GM19238 (cell line): Measurements from ENCODE around the gene GAP43.

Experiments
- DNase-seq: peaks from one replicate; pipeline ENCODE4 v3.0.0; 2011; ENCODE audit warnings: low spot score; ENCODE audit not compliant: insufficient read length

Gene GAP43

GRCh38 chr3:115627180-115628074 lies 4.1 kb downstream of the GAP43 start:
- no peak for DNase-seq

- DNase-seq = no peak
These were observed 4.7 kb downstream of the GAP43 start for GRCh38 chr3:115628075-115628412.

DNA sequence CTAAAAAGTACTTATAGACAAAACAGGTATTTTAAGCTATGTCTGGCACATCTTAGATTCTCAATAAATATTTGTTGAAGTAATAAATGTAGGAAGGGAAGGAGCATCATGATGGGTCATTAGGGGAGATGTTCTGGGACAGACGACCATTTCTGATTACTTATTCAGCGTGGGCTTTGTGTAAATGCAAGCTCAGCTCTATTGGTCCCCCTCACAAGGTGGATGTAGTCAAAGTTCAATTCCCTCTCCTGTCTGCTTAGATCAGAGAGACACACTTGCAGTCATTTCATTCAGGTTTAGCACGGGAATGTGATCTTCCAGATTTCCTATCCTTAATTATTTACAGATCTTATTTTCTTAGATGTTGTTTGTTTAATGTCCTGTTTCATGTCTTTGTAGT lies 7.5 kb downstream of the GAP43 start:
- no peak for DNase-seq

GRCh38 chr3:115632026-115632425 lies 8.7 kb downstream of the GAP43 start:
- DNase-seq = no peak

DNA sequence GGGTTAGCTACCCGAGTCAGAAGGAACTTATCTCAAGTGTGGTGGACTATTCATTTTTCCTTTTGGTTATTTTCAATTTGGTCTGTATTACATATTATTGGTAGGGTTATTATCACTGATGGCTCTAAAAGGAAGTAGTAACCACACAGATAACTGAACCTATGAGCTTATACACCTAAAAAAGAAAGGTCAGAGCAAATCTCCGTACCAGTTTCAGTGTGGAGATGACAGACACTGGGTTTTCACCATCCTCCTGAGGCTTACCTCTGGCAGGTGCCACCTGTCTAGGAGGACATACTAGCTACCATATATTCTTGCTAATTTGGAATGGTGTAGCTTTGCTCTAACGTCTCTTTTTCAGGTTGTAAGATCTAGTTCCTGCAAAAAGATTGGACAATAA lies 10.2 kb downstream of the GAP43 start:
- no peak for DNase-seq

DNA sequence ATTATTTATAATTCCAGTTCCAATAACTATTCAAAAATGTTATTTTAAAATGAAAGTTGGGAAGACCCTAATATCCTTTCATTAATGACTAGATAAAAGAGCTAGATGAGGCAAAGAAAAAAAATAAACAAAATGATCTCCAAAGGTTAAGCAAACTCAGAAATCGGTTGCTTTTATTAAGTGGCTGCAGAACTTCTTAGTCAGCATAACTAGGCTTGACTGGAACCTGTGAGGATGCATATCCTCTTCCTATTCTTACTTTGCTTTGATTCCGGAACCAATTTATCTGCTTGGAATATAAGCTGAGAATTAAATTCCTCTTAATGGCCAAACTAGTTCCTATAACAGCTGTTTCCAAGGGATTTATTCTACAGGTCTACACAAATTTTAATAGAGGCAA lies 10.7 kb downstream of the GAP43 start:
- DNase-seq = no peak

- DNase-seq = no peak
These were observed 12.1 kb downstream of the GAP43 start for GRCh38 chr3:115635406-115635805.

DNA sequence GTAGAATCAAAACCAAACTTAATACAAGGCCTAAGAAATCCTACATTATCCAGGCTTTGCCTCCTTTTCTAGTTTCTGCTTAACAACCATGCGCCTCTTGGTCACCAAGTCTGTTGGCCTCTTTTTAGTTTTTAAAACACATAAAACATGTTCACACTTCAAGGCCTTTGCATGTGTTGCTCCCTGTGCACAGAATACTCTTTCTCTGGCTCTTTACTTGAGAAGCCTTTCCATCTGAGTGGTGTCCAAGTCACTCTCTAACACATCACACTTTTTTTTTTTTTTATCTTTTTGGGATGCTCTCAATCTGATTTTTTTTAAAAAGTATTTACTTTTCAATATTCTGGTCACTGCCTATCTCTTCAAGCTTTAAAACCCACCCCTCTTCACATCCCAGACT lies 14.9 kb downstream of the GAP43 start:
- DNase-seq = no peak

GRCh38 chr3:115638991-115639390 lies 15.7 kb downstream of the GAP43 start:
- DNase-seq = no peak

DNA sequence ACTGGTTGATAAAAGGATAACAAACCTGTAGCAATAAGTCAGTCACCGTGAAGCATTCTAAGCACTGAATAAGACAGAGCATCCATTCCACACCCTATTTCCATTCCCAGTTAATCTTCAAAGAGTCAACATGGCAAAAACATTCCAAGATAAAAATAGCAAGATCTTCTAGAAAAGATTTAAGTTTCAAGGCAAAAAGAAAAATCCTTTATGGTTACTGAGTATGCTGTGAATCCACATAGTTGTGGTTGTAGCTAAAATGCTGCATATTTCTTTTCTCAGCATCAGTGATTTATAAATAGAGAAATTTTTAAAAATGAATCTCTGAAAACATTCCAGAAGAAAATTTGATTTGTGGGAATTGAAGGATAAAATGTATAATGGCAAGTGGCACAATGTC lies 21.1 kb downstream of the GAP43 start:
- DNase-seq = no peak

DNA sequence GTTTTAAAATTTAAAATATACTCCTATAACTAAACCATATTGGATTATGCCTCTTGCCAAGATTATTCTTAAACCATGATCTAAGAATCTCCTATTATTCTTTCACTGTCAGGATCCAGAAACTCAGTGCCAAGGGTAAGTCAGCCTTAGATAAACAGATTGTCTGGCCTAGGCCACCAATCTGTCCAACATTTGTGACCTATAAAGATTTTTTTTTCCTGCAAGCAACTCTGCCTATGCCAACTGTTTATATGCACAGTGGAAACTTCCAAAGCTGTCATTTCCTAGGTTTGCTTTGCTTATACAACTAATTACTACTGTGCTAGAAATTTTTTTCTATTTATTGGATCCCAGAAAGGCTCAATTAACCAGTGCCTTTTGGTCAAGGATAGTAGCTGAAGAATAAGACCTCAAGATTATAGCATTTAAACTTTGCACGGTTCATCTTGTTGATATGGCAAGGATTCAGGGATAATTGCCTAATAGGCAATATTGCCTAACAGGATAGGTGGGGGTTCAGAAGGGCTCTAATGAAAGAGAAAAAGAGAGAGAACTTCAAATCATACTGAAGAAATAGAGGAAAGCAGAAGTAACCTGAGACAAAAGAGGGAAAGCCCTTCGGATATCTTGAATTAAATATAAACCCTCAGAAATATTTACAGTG lies 22.8 kb downstream of the GAP43 start:
- DNase-seq = no peak

DNA sequence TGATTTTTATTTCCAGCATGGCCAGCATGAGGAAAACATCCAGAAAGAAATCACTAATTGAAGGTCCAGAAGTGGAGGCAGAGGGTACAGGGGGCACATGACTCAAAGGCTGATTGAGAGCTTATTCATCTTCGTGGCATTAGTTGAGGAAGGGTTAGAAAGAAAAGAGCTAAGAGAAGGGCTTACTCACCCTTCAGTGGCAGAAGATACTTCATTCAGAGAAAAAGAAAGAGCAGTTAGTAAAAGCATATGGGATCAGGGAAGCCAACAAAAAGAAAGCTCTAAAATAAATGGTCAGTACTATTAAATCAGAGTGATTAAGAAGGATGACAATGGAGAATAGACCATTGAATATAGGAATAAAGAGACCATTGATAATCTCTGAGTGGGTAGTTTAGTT lies 25.2 kb downstream of the GAP43 start:
- no peak for DNase-seq

DNA sequence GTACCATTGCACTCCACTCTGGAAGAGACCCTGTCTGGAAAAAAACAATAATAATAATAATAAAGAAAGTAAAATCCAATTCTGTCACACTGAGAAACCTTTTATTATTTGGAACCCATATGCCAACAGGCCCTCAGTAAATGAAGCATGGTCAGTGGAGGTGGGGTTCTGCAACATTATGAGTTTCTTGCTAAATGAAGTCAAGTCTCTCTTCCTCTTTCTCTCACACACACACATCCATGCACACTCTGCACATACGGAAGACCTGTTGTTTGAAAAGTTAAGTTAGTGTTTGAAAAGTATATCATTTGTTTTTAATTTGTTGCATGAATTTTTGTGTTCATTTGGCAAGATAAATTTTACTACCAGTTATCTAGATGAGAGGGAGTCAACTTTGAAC lies 27.8 kb downstream of the GAP43 start:
- no peak for DNase-seq

DNA sequence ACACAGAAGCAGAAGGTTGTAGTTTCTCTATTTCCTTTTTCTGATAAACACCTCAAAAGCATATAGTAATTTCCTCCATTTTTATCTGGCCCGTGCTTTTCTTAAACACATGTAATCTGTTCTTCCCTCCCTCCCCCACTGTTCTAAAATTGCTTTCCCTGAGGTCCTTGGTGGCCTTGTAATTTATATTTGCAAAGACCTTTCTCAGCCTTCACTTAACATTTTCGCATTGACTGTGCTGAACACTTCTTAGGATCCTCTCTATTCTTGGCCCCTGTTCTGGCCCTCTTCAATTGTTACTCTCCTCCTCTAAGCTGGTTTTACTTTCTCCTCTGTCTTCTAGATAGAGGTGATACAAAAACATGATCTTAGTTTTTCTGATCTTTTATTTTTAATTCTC lies 28.3 kb downstream of the GAP43 start:
- DNase-seq = no peak

- no peak for DNase-seq
These were observed 29.4 kb downstream of the GAP43 start for GRCh38 chr3:115652738-115653137.

GRCh38 chr3:115655761-115656282 lies 32.5 kb downstream of the GAP43 start:
- no peak for DNase-seq

DNA sequence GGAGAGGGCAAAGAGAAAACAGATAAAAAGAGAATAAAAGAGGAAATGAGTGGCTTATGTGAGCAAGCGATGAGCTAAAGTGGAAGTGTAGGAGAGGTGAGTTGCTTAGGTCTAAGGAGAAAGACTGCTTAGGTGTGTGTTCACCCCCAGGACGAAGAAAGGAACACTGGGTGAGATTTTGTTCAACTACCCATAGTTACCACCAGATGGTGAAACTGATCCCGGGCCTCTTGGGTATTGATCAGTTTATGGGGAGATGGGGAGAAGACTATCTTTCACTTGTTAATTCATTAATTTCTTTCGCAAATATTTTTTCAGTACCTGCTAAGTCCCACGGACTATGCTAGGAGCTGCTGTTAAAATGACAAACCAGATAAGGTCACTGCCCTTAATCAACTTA lies 33.9 kb downstream of the GAP43 start:
- DNase-seq = no peak

- DNase-seq = no peak
These were observed 34.7 kb downstream of the GAP43 start for GRCh38 chr3:115658032-115658336.

- DNase-seq = peak; percentile 48
These were observed 35.2 kb downstream of the GAP43 start for GRCh38 chr3:115658337-115659181.

DNA sequence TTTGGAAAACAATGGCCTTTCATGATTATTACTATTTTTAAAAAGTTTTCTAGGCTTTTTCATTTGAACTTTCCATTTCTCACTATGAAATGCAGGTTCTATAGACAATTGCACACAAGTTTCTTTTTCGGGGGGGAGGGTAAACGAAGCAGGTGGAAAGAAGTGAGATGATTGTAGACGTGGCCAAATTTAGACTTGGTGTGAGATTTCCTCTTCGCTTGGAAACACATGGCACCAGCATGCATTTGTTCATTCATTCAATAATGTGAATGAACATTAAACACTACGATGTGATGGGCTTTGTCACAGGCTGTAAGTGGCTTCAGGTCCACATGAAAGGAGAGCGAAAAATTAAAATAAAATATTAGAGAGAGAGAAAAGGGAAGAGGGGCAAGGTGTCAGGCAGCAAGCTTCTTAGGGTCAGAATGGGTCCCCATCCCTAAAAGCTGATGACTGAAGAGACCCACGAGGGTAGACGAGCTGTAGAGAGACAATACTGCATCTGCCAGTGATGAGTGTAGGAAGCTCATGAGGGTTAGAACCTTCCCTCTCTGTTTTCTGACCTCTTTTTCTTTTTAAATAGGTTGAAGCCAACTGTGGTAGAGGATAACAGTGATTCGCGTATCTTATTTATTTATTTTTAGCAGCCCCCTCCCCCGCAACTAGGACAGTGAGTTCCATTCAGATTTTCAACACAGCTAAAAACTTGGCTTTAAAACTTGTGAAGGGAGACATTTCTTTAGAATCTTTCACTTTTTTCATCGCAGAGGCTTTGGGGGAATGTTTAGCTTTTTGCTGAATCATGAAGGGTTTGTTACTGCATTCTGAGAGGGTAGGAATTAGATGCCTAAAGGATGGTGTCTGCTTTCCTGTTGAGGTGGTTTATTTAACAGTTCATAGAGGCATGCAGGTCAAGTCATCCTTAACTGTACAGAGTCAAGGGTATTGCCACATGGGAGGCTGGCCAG lies 36.2 kb downstream of the GAP43 start:
- peak; percentile 13 for DNase-seq
